ENCODE measurements around the gene BMS1.

GRCh38 chr10:42864575-42864974 is 82.0 kb downstream of the BMS1 start:
- TF ChIP-seq POLR2A (IDR thresholded peaks at IDR 0.05; ENCODE audit: low read depth, low read length) = no peak
- TF ChIP-seq, protein P1, sequence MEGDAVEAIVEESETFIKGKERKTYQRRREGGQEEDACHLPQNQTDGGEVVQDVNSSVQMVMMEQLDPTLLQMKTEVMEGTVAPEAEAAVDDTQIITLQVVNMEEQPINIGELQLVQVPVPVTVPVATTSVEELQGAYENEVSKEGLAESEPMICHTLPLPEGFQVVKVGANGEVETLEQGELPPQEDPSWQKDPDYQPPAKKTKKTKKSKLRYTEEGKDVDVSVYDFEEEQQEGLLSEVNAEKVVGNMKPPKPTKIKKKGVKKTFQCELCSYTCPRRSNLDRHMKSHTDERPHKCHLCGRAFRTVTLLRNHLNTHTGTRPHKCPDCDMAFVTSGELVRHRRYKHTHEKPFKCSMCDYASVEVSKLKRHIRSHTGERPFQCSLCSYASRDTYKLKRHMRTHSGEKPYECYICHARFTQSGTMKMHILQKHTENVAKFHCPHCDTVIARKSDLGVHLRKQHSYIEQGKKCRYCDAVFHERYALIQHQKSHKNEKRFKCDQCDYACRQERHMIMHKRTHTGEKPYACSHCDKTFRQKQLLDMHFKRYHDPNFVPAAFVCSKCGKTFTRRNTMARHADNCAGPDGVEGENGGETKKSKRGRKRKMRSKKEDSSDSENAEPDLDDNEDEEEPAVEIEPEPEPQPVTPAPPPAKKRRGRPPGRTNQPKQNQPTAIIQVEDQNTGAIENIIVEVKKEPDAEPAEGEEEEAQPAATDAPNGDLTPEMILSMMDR (conservative IDR thresholded peaks at IDR 0.05; ENCODE audit: low read depth, low read length) = peak; percentile 40
- TF ChIP-seq SMC3 (IDR thresholded peaks at IDR 0.05; ENCODE audit: low read depth, low read length) = no peak
- no peak for TF ChIP-seq NFE2L2 (IDR thresholded peaks at IDR 0.05; ENCODE audit: low read depth, low read length)
- no peak for TF ChIP-seq RAD21 (IDR thresholded peaks at IDR 0.05; ENCODE audit: low read length)
- no peak for TF ChIP-seq RFX5 (IDR thresholded peaks at IDR 0.05; ENCODE audit: low read depth, low read length)
- no peak for TF ChIP-seq MXI1 (IDR thresholded peaks at IDR 0.05; ENCODE audit: borderline replicate concordance, low read depth, low read length)
- TF ChIP-seq, protein P2, sequence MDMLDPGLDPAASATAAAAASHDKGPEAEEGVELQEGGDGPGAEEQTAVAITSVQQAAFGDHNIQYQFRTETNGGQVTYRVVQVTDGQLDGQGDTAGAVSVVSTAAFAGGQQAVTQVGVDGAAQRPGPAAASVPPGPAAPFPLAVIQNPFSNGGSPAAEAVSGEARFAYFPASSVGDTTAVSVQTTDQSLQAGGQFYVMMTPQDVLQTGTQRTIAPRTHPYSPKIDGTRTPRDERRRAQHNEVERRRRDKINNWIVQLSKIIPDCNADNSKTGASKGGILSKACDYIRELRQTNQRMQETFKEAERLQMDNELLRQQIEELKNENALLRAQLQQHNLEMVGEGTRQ (IDR thresholded peaks at IDR 0.05; ENCODE audit: low read depth, low read length) = no peak

Measured in IMR-90 (cell line).